HG02623 (cell line): ENCODE data around the gene SPRN.
"Not testable (repeated sequence)": the region's sequence is repeated elsewhere in the genome, so short reads cannot be mapped to it uniquely, and the experiment has no call there.

ENCODE experiments used
- ATAC-seq: cut with Tn5 transposase; IDR thresholded peaks from one replicate; pipeline ENCODE4 v1.9.1; 2021; ENCODE audit warnings: moderate library complexity; ENCODE audit not compliant: unreplicated experiment

Gene SPRN

GRCh38 chr10:133424601-133425000, at the start of gene SPRN:
SPRN (minus strand) TSS chr10:133424625; CDS start chr10:133423681, 944 bp downstream.
- ATAC-seq = not testable (repeated sequence)

- no peak for ATAC-seq
Measured at GRCh38 chr10:133474027-133474426, 49.6 kb upstream of the SPRN start.

- ATAC-seq = no peak
Measured at GRCh38 chr10:133473270-133473669, 48.8 kb upstream of the SPRN start.

GRCh38 chr10:133471300-133472109, 47.1 kb upstream of the SPRN start:
- no peak for ATAC-seq

GRCh38 chr10:133469205-133469604, 44.8 kb upstream of the SPRN start:
- ATAC-seq = not testable (repeated sequence)

DNA sequence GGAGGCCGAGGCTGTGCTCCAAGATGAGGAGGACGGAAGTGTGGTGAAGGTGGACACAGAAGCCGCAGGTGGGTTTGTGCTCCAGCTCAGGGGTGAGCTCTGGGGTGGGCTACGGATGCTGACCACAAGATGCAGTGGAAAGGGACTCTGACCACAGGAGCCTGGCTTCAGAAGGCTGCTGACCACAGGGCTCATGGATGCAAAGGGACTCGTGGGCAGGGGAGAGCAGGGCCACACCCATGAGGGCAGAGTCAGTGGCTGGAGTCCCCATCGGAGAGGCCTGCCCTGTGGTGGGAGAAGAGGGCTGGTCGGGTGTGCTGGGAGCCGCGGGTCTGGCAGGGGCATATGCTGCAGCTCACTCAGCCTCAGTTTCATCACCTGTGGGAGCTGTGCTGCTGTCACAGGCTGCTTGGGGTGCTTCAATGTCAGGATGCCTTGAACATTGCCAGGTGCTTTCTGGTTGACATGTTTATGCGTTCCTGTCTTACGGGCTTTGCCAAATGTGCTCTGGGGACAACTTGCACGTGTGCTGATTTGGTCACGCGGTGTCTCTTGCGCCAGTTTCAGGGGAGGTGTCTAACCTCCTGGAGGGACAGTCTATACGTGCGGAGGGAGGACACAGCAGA, 43.0 kb upstream of the SPRN start:
- no peak for ATAC-seq

- ATAC-seq = no peak
Measured at GRCh38 chr10:133466683-133467275, 42.4 kb upstream of the SPRN start.

DNA sequence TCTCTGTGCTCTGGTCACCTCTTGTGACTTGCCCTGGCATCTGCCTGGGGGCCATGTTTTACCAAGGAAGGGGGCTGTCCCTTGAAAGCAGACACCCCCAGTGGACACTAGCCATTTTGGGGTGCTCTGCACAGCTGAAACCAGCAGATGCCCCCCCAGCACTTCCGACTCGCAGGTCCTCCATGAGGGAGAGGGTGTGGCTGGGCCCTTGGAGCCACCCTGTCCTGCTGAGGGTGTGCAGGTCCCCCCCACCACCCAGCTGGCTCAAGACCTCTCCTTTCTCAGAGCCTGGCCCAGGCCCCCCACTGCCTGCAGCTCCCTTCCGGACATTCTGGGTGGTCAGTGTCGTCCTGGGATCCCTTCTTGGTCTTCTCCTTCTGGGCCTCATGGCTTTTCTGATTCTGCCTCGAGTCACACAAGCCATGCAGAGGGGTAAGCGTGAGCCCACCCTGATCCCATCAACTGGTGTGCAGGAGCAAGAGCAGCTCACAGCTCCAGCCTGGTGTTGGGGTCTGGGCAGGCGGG, 41.6 kb upstream of the SPRN start:
- no peak for ATAC-seq

- no peak for ATAC-seq
Measured at GRCh38 chr10:133465191-133465949, 40.9 kb upstream of the SPRN start.

- no peak for ATAC-seq
Measured at GRCh38 chr10:133464582-133465031, 40.2 kb upstream of the SPRN start.

- no peak for ATAC-seq
Measured at GRCh38 chr10:133462512-133463305, 38.3 kb upstream of the SPRN start.

- ATAC-seq = no peak
Measured at GRCh38 chr10:133461841-133462240, 37.4 kb upstream of the SPRN start.

- ATAC-seq = no peak
Measured at GRCh38 chr10:133461027-133461426, 36.6 kb upstream of the SPRN start.

- no peak for ATAC-seq
Measured at GRCh38 chr10:133460208-133460769, 35.9 kb upstream of the SPRN start.

- no peak for ATAC-seq
Measured at GRCh38 chr10:133459454-133460207, 35.2 kb upstream of the SPRN start.

- no peak for ATAC-seq
Measured at GRCh38 chr10:133458710-133459453, 34.5 kb upstream of the SPRN start.

GRCh38 chr10:133458021-133458709, 33.7 kb upstream of the SPRN start:
- no peak for ATAC-seq
